GM12892 (cell line): Measurements from ENCODE around the gene DRG2.

Experiments
- DNase-seq: peaks from one replicate; pipeline ENCODE4 v3.0.0; 2011; ENCODE audit not compliant: insufficient read length
- FAIRE-seq: peaks from 2 replicates; lab custom pipeline; 2011; peaks lifted over from hg19 to GRCh38; lab: Jason Lieb, UNC
- POLR2A ChIP-seq: IDR thresholded peaks from 2 replicates; pipeline ENCODE4 v1.6.1; 2011; ENCODE audit warnings: low read depth, low read length, control low read depth
- POLR2AphosphoS5 ChIP-seq: IDR thresholded peaks from 2 replicates; pipeline ENCODE4 v1.6.1; 2011; ENCODE audit warnings: low read depth, low read length, control low read depth
- TAF1 ChIP-seq: IDR thresholded peaks from 2 replicates; pipeline ENCODE4 v1.6.1; 2011; ENCODE audit warnings: low read depth, mild to moderate bottlenecking, control low read depth, low read length, borderline replicate concordance

The DRG2 gene

GRCh38 chr17:18045691-18046350 is 41.9 kb upstream of the DRG2 start:
- DNase-seq (no peak), FAIRE-seq (no peak)
- TF ChIP-seq TAF1 (no peak), POLR2AphosphoS5 (no peak), POLR2A (no peak)

GRCh38 chr17:18055597-18055996 is 32.2 kb upstream of the DRG2 start:
- no peak for TF ChIP-seq POLR2AphosphoS5
- no peak for TF ChIP-seq POLR2A
- no peak for TF ChIP-seq TAF1
- no peak for DNase-seq
- no peak for FAIRE-seq

- no peak for TF ChIP-seq POLR2A
- no peak for TF ChIP-seq POLR2AphosphoS5
- no peak for TF ChIP-seq TAF1
- DNase-seq (no peak), FAIRE-seq (no peak)
These were observed 31.5 kb upstream of the DRG2 start for GRCh38 chr17:18056214-18056613.

GRCh38 chr17:18059283-18059682 is 28.5 kb upstream of the DRG2 start:
- TF ChIP-seq POLR2A = no peak
- TF ChIP-seq TAF1 = no peak
- TF ChIP-seq POLR2AphosphoS5 = no peak
- no peak for FAIRE-seq
- no peak for DNase-seq

- no peak for DNase-seq
- TF ChIP-seq POLR2A (no peak), POLR2AphosphoS5 (no peak), TAF1 (no peak)
- FAIRE-seq = no peak
These were observed 23.7 kb upstream of the DRG2 start for GRCh38 chr17:18064053-18064452.

GRCh38 chr17:18065546-18065945 is 22.2 kb upstream of the DRG2 start:
- no peak for DNase-seq
- no peak for FAIRE-seq
- TF ChIP-seq POLR2A = no peak
- TF ChIP-seq POLR2AphosphoS5 = no peak
- TF ChIP-seq TAF1 = no peak

- DNase-seq = no peak
- no peak for FAIRE-seq
- TF ChIP-seq TAF1 (no peak), POLR2A (no peak), POLR2AphosphoS5 (no peak)
These were observed 20.9 kb upstream of the DRG2 start for GRCh38 chr17:18066866-18067265.

- TF ChIP-seq TAF1 (no peak), POLR2AphosphoS5 (no peak), POLR2A (no peak)
- FAIRE-seq (no peak), DNase-seq (no peak)
These were observed 18.6 kb upstream of the DRG2 start for GRCh38 chr17:18069101-18069500.

- TF ChIP-seq POLR2A (no peak), TAF1 (no peak)
- no peak for DNase-seq
- FAIRE-seq = no peak
These were observed 16.8 kb upstream of the DRG2 start for GRCh38 chr17:18070861-18071340.

- DNase-seq = no peak
- no peak for TF ChIP-seq POLR2A
- TF ChIP-seq TAF1 = no peak
- TF ChIP-seq POLR2AphosphoS5 = no peak
- no peak for FAIRE-seq
These were observed 16.0 kb upstream of the DRG2 start for GRCh38 chr17:18071751-18072150.

- DNase-seq (no peak), FAIRE-seq (no peak)
- no peak for TF ChIP-seq TAF1
- TF ChIP-seq POLR2AphosphoS5 = no peak
- TF ChIP-seq POLR2A = no peak
These were observed 13.0 kb upstream of the DRG2 start for GRCh38 chr17:18074566-18075272.

- no peak for DNase-seq
These were observed 10.8 kb upstream of the DRG2 start for GRCh38 chr17:18076936-18077335.

GRCh38 chr17:18079543-18079942 is 8.2 kb upstream of the DRG2 start:
- TF ChIP-seq POLR2A (no peak), POLR2AphosphoS5 (no peak), TAF1 (no peak)
- DNase-seq = no peak
- FAIRE-seq = no peak

More at GRCh38 chr17:18076936-18077335, 10.8 kb upstream of the DRG2 start:
- TF ChIP-seq POLR2AphosphoS5 (no peak), TAF1 (no peak), POLR2A (no peak)
- FAIRE-seq = no peak
